Endothelial cell (in vitro differentiated cells): ENCODE data around the gene HDAC4. TPM values are rescaled to one million over a fixed set of nuclear protein-coding genes. Genes with fewer than 3 reads are reported as not detected.

Experiments used
- DNase-seq: peaks from one replicate; pipeline ENCODE4 v3.0.0; 2021; ENCODE audit warnings: low spot score
- H3K27ac Mint-ChIP-seq: one replicate; pipeline ENCODE4 v1.8.0; 2021; ENCODE audit warnings: mixed read lengths, inconsistent platforms; ENCODE audit not compliant: unreplicated experiment
- H3K27me3 Mint-ChIP-seq: one replicate; pipeline ENCODE4 v1.8.0; 2021; ENCODE audit warnings: mild to moderate bottlenecking, moderate library complexity, mixed read lengths, inconsistent platforms; ENCODE audit not compliant: unreplicated experiment
- H3K36me3 Mint-ChIP-seq: one replicate; pipeline ENCODE4 v1.8.0; 2021; ENCODE audit warnings: mild to moderate bottlenecking, low read depth, mixed read lengths, inconsistent platforms; ENCODE audit not compliant: unreplicated experiment
- H3K4me1 Mint-ChIP-seq: one replicate; pipeline ENCODE4 v1.8.0; 2021; ENCODE audit warnings: mild to moderate bottlenecking, mixed read lengths, inconsistent platforms; ENCODE audit not compliant: unreplicated experiment
- H3K4me3 Mint-ChIP-seq: one replicate; pipeline ENCODE4 v1.8.0; 2021; ENCODE audit warnings: mild to moderate bottlenecking, mixed read lengths, inconsistent platforms; ENCODE audit not compliant: unreplicated experiment
- H3K9me3 Mint-ChIP-seq: one replicate; pipeline ENCODE4 v1.8.0; 2021; ENCODE audit warnings: mixed read lengths, inconsistent platforms; ENCODE audit not compliant: unreplicated experiment
- CTCF ChIP-seq: fragments of 200-600 bp; sonication (generic); IDR thresholded peaks from one replicate; pipeline ENCODE4 v1.5.0; 2021; ENCODE audit warnings: antibody characterized with exemption; ENCODE audit not compliant: unreplicated experiment
- total RNA-seq: library from RNA; stranded (reverse); fragmentation: NEBNext Ultra II Directional; extraction: Animal tissue kit (Norgen Biotek cat#: 25700); gene quantifications from one replicate; pipeline ENCODE4 v1.2.1, GENCODE V29; 2021; ENCODE audit not compliant: unreplicated experiment

Gene HDAC4
- total RNA-seq, 1 donor from 2014 or later = 26.0 TPM

- no peak for DNase-seq
- H3K4me1 Mint-ChIP-seq = no peaks in the 10 kb centered on the region
Measured at GRCh38 chr2:239057533-239057932, 343.3 kb downstream of the HDAC4 start.

GRCh38 chr2:239056611-239057010 is 344.2 kb downstream of the HDAC4 start:
- DNase-seq = no peak
- no peak overlapping the region for H3K27ac Mint-ChIP-seq
- H3K4me3 Mint-ChIP-seq = no peak overlapping the region
- no peaks in the 10 kb centered on the region for H3K4me1 Mint-ChIP-seq
- peaks cover 4% of the 10 kb centered on the region for H3K36me3 Mint-ChIP-seq
- no peaks in the 10 kb centered on the region for H3K27me3 Mint-ChIP-seq
- no peaks in the 10 kb centered on the region for H3K9me3 Mint-ChIP-seq
- no peak for TF ChIP-seq CTCF

More at GRCh38 chr2:239057533-239057932, 343.3 kb downstream of the HDAC4 start:
- no peak for TF ChIP-seq CTCF
- no peaks in the 10 kb centered on the region for H3K9me3 Mint-ChIP-seq
- no peaks in the 10 kb centered on the region for H3K27me3 Mint-ChIP-seq
- no peak overlapping the region for H3K27ac Mint-ChIP-seq
- H3K36me3 Mint-ChIP-seq = peaks cover 4% of the 10 kb centered on the region
- H3K4me3 Mint-ChIP-seq = no peak overlapping the region

- no peak for TF ChIP-seq CTCF
- no peak overlapping the region for H3K27ac Mint-ChIP-seq
- no peak for DNase-seq
- H3K36me3 Mint-ChIP-seq = peaks cover 4% of the 10 kb centered on the region
- H3K9me3 Mint-ChIP-seq = no peaks in the 10 kb centered on the region
- no peaks in the 10 kb centered on the region for H3K4me1 Mint-ChIP-seq
- no peaks in the 10 kb centered on the region for H3K27me3 Mint-ChIP-seq
- H3K4me3 Mint-ChIP-seq = no peak overlapping the region
Measured at GRCh38 chr2:239055756-239056493, 344.9 kb downstream of the HDAC4 start.

GRCh38 chr2:239054921-239055320 is 345.9 kb downstream of the HDAC4 start:
- peaks cover 4% of the 10 kb centered on the region for H3K36me3 Mint-ChIP-seq
- no peak for DNase-seq
- H3K27ac Mint-ChIP-seq = no peak overlapping the region

More at GRCh38 chr2:239054921-239055320, 345.9 kb downstream of the HDAC4 start:
- no peak overlapping the region for H3K4me3 Mint-ChIP-seq
- no peak for TF ChIP-seq CTCF
- no peaks in the 10 kb centered on the region for H3K9me3 Mint-ChIP-seq
- no peaks in the 10 kb centered on the region for H3K27me3 Mint-ChIP-seq
- H3K4me1 Mint-ChIP-seq = no peaks in the 10 kb centered on the region
